HG02678 (cell line): Measurements from ENCODE around the gene RIOK2.
"Not testable (repeated sequence)": the region's sequence is repeated elsewhere in the genome, so short reads cannot be mapped to it uniquely, and the experiment has no call there.

Source experiments
- ATAC-seq: cut with Tn5 transposase; IDR thresholded peaks from one replicate; pipeline ENCODE4 v1.9.1; 2021; ENCODE audit warnings: mild to moderate bottlenecking, moderate library complexity; ENCODE audit not compliant: unreplicated experiment

RIOK2 gene

DNA sequence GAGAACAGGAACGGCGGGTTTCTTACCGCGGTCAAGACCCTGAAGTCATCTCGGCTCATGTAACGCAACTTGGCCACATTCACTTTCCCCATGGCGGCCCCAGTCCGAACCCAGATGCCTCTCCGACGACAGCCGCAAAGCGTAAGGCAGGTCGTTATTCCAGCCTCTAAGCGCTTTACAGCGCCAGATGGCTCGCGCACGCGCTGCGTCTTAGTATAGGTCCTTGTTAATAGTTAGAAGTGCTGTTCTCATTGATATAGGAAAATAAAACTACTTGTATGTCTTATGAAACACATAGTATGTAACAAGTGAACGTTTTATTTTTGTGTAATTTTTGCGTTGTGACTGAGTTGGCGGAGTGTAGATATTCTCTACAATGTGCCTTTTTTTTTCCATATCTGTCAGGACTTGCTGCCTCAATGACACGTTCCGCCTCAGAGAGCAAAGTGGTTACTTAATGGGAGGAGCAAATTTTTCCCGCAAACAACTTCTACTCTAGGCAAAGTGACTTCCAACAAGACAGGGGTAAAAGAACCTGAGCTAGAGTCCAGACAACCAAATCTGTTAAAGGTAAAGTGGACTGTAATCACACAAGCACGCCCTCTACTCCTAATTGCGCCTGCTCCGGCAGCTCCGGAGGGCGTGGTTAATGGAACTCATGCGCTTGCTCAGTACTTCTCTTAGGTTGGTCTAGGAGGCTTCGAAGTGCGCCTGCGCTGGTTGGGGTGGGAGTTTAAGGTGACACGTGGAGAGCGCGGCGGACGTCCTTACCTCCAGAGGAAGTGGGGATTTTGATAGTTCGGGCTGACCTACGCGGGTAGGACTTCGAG is at the start of gene RIOK2:
TSS of gene RIOK2 (minus strand) at position 148 of the 830 bp plus-strand sequence. CDS start at position 92, 56 bp downstream.
- ATAC-seq, result peak; percentile 88

DNA sequence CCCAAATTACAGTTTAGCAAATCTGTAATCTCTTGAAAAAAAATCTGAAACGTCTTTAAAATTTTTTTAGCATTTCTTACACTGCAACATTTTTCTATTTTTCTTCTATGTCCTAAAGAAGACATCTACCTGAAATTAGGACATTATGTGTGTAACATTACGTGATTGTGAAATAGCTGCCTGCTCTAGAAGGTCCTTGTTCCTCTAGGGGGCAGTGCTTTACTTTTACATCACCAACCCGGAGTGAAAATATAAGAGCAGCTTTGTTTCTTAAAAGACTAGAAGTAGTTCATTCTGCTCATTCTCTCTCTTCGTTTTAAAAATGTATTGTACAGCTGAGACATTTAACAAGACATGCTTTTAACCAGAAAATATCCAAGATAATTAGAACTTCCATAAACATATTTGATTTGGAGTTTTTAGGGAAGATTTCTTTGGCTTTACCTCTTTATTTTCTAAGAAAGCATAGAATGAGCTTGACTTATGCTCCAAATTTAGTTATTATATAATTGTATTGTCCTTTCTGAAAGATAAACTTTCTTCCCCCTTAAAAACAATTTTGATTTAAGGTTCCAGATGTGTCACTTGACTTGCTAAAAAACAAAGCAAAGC is 48.1 kb upstream of the RIOK2 start:
- ATAC-seq, result peak; percentile 96

GRCh38 chr5:97229688-97230285 is 46.7 kb upstream of the RIOK2 start:
- ATAC-seq, result no peak

GRCh38 chr5:97229196-97229595 is 46.1 kb upstream of the RIOK2 start:
- ATAC-seq, result no peak

GRCh38 chr5:97225222-97225621 is 42.2 kb upstream of the RIOK2 start:
- ATAC-seq, result no peak

- no peak for ATAC-seq
These were observed 41.2 kb upstream of the RIOK2 start for GRCh38 chr5:97224112-97224750.

DNA sequence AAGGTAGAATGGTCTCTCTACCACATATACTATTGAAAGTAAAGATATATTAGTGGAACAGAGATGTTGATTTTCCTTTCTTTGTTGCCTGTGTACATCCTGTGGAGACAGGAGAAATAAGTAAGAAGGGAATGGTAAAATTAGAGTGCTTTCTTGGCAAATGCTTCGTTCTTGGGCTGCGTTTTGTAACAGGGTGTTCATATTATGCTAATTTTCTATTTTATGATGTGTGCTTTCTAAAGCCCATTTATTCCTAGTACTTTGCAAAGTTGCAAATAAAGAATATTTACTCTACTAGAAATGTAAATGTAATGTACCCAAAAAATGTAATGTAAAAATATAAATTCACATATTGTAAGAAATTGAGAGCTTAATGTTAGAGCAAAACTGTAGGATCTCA is 40.5 kb upstream of the RIOK2 start:
- ATAC-seq, result no peak

GRCh38 chr5:97209343-97209742 is 26.3 kb upstream of the RIOK2 start:
- no peak for ATAC-seq

DNA sequence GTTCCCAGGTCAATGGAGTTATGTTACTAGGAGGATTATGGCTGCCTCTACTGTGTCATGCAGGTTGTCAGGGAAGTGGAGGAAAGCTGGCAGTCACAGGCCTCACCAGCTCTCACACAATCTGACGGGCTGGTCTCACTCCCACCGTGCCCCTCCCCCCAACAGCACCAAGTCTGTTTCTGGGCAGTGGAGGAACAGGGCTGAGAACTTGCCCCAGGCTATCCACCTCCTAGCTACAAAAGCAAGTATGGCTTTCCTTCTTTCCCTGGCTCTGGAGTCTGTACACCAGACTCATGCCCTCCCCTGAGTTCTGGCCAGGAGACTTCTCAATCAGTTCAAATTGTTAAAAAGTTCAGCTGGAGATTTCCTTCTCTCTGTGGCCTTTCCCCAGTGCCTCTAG is 25.7 kb upstream of the RIOK2 start:
- no peak for ATAC-seq

DNA sequence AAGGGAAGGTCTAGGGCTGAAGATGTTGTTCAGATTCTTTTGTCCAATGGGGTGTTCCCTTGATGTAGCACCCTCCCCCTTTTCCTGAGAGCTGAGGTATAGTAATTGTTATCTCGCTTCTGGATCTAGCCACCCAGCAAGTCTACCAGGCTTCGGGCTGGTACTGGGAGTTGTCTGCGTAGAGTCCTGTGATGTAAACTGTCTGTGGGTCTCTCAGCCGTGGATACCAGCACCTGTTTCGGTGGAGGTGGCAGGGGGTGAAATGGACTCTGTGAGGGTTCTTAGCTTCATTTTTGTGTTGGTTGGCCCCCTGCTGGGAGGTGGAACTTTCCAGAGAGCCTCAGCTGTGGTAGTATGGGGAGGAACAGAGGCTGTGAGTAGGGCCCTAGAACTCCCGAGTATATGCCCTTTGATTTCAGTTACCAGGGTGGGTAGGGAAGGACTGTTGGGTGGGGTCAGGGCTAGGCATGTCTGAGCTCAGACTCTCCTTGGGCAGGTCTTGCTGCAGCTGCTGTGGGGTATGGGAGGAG is 25.2 kb upstream of the RIOK2 start:
- ATAC-seq, result no peak

DNA sequence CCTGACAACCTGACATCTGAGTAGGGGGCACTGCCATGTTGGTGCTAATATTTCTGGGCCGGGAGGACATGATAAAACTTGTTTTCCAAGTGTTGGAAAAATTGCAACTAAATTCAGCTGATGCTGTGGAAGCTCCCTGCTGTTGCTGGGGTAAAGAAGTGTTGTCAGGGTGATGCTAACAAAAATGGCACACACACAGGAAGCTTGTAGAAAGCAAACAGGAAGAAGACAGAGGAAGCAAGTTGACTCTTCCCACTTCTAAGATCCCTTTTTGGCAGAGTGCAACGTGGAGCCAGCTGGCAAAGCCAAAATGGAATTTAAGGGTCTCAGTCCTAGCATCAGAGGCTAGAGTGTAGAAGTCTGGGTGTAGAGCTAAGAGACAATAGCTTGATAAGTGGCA is 11.3 kb upstream of the RIOK2 start:
- no peak for ATAC-seq

GRCh38 chr5:97193355-97193688 is 10.3 kb upstream of the RIOK2 start:
- no peak for ATAC-seq

DNA sequence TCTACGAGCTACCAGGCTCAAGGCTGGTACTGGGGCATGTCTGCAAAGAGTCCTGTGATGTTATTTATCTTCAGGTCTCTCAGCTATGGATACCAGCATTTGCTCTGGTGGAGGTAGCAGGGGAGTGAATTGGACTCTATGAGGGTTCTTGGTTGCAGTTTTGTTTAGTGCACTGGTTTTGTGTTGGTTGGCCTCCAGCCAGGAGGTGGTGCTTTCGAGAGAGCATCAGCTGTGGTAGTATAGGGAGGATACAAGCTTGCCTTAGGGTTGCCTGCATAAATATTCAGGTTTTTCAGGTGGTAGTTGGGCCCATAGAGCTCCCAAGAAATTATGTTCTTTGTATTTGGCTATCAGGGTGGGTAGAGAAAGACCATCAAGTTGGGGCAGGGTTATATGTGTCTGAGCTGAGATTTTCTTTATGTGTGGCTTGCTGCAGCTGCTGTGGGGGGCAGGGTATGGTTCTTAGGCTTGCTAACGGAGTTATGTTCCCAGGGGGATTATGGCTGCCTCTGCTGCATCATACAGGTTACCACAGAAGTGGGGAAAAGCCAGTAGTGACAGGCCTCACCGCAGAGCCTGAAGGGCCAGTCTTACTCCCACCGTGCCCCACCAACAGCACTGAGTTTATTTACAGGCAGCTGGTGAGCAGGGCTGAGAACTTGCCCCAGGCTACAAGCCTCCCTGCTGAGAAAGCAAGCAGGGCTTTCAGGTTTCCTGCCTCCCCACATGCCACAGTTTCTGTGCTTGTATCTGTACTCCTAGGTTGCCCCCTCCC is 9.7 kb upstream of the RIOK2 start:
- peak; percentile 58 for ATAC-seq

GRCh38 chr5:97191893-97192292 is 8.8 kb upstream of the RIOK2 start:
- ATAC-seq, result no peak

DNA sequence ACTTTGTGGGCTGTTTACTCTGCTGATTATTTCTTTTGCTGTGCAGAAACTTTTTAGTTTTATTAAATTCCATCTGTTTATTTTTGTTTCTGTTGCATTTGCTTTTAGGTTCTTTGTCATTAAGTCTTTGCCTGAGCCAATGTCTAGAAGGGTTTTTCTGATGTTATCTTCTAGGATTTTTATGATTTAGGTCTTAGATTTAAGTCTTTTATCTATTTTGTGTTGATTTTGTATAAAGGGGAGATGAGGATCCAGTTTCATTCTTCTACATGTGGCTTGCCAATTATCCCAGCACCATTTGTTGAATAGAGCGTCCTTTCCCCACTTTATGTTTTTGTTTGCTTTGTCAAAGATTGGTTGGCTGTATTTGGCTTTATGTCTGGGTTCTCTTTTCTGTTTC is 6.5 kb upstream of the RIOK2 start:
- ATAC-seq, result not testable (repeated sequence)

GRCh38 chr5:97183930-97184213 is 825 bp upstream of the RIOK2 start:
- ATAC-seq, result no peak

DNA sequence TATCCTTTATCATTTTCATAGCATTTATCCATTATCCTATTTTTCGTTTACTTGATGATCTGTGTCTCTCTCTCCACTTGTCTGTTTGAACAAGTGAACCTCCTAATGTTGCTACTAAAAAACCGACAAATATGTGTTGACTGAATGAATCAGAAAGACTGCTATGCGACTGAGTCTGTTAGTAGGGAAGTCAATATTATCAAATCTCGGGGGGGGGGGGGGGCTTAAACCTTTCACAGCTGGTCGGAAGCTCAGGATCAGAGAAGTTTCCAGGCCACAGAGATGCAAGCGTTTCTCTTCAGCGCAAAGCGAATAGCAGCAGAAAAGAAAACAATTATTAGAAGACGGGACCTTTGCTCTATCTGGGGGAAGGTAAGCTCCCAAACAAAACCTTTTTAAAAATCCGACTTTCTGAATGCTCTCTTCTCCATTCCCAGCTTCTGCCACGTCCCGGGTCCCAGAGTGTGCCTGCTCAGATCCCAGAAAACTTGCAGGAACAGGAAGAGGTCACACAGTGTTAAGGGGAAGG is 412 bp downstream of the RIOK2 start:
- no peak for ATAC-seq

DNA sequence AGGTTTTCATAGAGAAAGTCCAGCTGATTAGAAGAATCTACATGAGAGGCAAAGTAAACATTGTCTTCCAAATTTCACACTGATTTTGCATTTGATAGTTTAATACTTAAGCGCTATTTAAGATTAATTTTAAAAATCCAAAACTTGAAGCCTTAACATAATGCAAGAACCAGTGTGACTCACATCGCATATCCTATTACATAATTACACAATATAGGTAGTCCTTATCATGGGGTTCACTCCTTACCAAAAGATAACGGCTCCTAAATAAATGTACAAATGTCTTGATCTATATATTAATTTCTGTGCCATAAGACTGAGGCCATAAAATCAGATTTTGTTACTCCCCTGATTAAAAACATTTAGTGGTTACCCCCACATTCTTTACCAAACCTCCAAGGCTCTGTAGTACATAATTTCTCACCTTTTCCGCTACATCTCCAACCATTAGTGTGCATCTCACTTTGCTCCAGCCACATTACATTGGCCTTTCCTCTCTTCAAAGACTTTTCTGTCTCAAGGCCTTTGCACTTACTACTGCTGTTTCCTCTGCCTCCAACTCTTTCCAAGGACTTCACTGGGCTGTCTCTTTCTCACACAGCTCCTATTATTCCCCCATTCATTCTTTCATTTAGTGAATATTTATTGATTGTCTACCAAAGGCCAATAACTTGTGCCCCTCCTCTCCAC is 1.0 kb downstream of the RIOK2 start:
- no peak for ATAC-seq

DNA sequence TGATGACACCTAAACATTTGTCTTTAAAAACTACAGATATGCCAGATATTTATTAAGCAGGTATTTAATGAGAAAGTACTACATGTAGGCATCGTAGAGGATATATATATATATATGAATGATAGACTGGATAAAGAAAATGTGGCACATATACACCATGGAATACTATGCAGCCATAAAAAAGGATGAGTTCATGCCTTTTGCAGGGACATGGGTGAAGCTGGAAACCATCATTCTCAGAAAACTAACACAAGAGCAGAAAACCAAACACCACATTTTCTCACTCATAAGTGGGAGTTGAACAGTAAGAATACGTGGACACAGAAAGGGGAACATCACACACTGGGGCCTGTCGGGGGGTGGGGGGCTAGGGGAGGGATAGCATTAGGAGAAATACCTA is 3.6 kb downstream of the RIOK2 start:
- not testable (repeated sequence) for ATAC-seq

DNA sequence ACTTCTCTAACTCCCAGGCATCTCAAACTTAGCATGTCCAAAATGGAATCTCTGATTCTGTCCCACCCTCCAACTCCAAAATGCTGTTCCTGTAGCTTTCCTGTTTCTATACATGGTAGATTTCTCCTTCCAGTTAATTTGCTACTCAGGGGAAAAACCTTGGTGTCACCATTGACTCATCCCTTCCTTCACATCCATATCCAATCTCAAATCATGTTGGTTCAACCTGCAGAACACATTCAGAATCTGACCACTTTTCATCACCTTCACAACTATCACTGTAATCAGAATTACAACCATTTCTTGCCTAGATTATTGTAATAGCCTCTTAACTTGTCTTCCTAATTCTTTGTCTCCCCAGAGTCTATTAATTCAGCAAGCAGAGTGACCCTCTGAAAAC is 10.8 kb downstream of the RIOK2 start:
- ATAC-seq, result no peak
